ENCODE results near the gene C9orf72. TPM values are rescaled to one million over a fixed set of nuclear protein-coding genes. Genes with fewer than 3 reads are reported as not detected.

The C9orf72 gene
- total and polyA plus RNA-seq, 9 of the 15 experiments (the other 6 are each of a cell fraction or from before 2014, with no cell fraction given) = 2.3 to 7.3 (median 4.1) TPM

- Histone ChIP-seq H3K9ac (ENCODE audit: insufficient read depth in 1 of 2, low read depth in 2 of 2, low read length in 2 of 2) (0 out of 4 replicates have a peak overlapping the region, but pooled peaks of 1 of the 2 experiments have one; percentile 20), H3K27me3 (ENCODE audit: control insufficient read depth in 2 of 2, insufficient read depth in 2 of 2, low read length in 2 of 2) (no peaks in the 10 kb centered on the region), H3K27ac (ENCODE audit: extremely low read depth, low read depth, low read length) (peak overlapping the region; percentile 68; the same call in 2 of the 3 replicates), H3K4me2 (ENCODE audit: insufficient read depth, low read length) (peak overlapping the region; percentile 55), H2AFZ (ENCODE audit: low read depth, low read length) (no peak overlapping the region), H3K9me1 (ENCODE audit: control insufficient read depth, insufficient read depth, low read length) (no peaks in the 10 kb centered on the region), H3K4me3 (no peak overlapping the region), H4K20me1 (replicated peaks; ENCODE audit: control insufficient read depth, insufficient read depth, low read length) (no peaks in the 10 kb centered on the region), H3K36me3 (ENCODE audit: control insufficient read depth, insufficient read depth, low read length) (no peaks in the 10 kb centered on the region), H3K9me3 (replicated peaks; ENCODE audit: control insufficient read depth, insufficient read depth, low read depth, low read length) (no peaks in the 10 kb centered on the region), H3K4me1 (replicated peaks in 1 of 2; ENCODE audit: control insufficient read depth in 2 of 2, insufficient read depth in 2 of 2, low read length in 2 of 2) (peaks cover 0 to 13% of the 10 kb centered on the region in 2 experiments; a peak in 3 of 5 replicates), H3K79me2 (ENCODE audit: control insufficient read depth, insufficient read depth, low read length) (peaks cover 48% of the 10 kb centered on the region)
- no TSS peak for BruUV-seq (replicated peaks)
- DNase-seq (ENCODE audit: extremely low read depth in 1 of 4, low spot score in 3 of 4) = no peak
- in situ Hi-C loops (cut with MboI) (no loop called here), intact Hi-C loops (cut with micrococcal nuclease) (no loop called here)
- no peak for FAIRE-seq
- peak; percentile 39 for ATAC-seq
- CTCF ChIA-PET (ENCODE audit: low intra/inter-chr PET ratio) = no interaction called here
- 40% methylated on average over 1 of the region's 11 CpGs for WGBS (ENCODE audit: insufficient coverage, low coverage, missing lambda C conversion rate)
- POLR2A ChIA-PET = interaction anchor here (0.6 to 1.5 kb wide), 2 partner anchors 14 to 22 kb away, joined by 3 read pairs; no protein-coding TSS in a partner anchor
- TF ChIP-seq ZNF384 (IDR thresholded peaks at IDR 0.05; ENCODE audit: low read depth, low read length) (no peak), U2AF1 (optimal IDR thresholded peaks at IDR 0.05; ENCODE audit: low read depth, low read length) (no peak), ZNF561 (CRISPR knock-in tag; conservative IDR thresholded peaks at IDR 0.05) (no peak), BRCA1 (IDR thresholded peaks at IDR 0.05) (no peak), BRCA1 (CRISPR knock-in tag; IDR thresholded peaks at IDR 0.05) (no peak), CBFA2T3 (IDR thresholded peaks at IDR 0.05) (no peak), MIER1 (IDR thresholded peaks at IDR 0.05; ENCODE audit: low read depth) (no peak), HBP1 (CRISPR knock-in tag; IDR thresholded peaks at IDR 0.05) (no peak), MTA3 (IDR thresholded peaks at IDR 0.05; ENCODE audit: borderline replicate concordance) (no peak), E2F3 (CRISPR knock-in tag; IDR thresholded peaks at IDR 0.05) (no peak)
Observed at GRCh38 chr9:27497883-27498417, 75.3 kb downstream of the C9orf72 start.

Other genes with a start within 250 kb of the C9orf72 start
- gene IFNK, start 49.2 kb downstream of the C9orf72 start, total RNA-seq (2014; rRNA removed) = not detected in 2 replicates
- gene IFNK, start 49.2 kb downstream of the C9orf72 start, total RNA-seq (2014; rRNA removed; fragmentation: Illumina TruSeq; extraction: Trizol) = not detected in 2 replicates
- not detected in 2 replicates for gene IFNK, start 49.2 kb downstream of the C9orf72 start, total RNA-seq (2015; rRNA removed; fragmentation: Illumina TruSeq; extraction: Trizol)
- not detected in 2 replicates for gene IFNK, start 49.2 kb downstream of the C9orf72 start, total RNA-seq (2021)
- gene IFNK, start 49.2 kb downstream of the C9orf72 start, polyA plus RNA-seq (2011; rRNA removed) = not detected in 2 replicates
- gene IFNK, start 49.2 kb downstream of the C9orf72 start, polyA plus RNA-seq (2014; fragmentation: Illumina TruSeq; extraction: Trizol) = not detected in 2 replicates
- under 1 TPM in 1 of 2 experiments, not detected in 1; 0.11 TPM for gene IFNK, start 49.2 kb downstream of the C9orf72 start, polyA plus RNA-seq (2014; fragmentation: Nextera tagmentation; extraction: Ambion mirVana)
- not detected in 2 replicates for gene IFNK, start 49.2 kb downstream of the C9orf72 start, polyA plus RNA-seq (2014; rRNA removed)
- 3.6 and 5.0 TPM in 2 replicates for gene MOB3B, start 43.7 kb downstream of the C9orf72 start, total RNA-seq (2014; rRNA removed)
- 7.4 and 7.8 TPM in 2 replicates for gene MOB3B, start 43.7 kb downstream of the C9orf72 start, total RNA-seq (2014; rRNA removed; fragmentation: Illumina TruSeq; extraction: Trizol)
- 5.5 TPM in 2 replicates for gene MOB3B, start 43.7 kb downstream of the C9orf72 start, total RNA-seq (2015; rRNA removed; fragmentation: Illumina TruSeq; extraction: Trizol)
- 11.7 and 12.8 TPM in 2 replicates for gene MOB3B, start 43.7 kb downstream of the C9orf72 start, total RNA-seq (2021)
- 10.1 and 11.1 TPM in 2 replicates for gene MOB3B, start 43.7 kb downstream of the C9orf72 start, polyA plus RNA-seq (2011; rRNA removed)
- gene MOB3B, start 43.7 kb downstream of the C9orf72 start, polyA plus RNA-seq (2014; fragmentation: Illumina TruSeq; extraction: Trizol) = 10.6 and 12.5 TPM in 2 replicates
- gene MOB3B, start 43.7 kb downstream of the C9orf72 start, polyA plus RNA-seq (2014; fragmentation: Nextera tagmentation; extraction: Ambion mirVana) = 1 to 10 TPM; 4.6 to 7.2 TPM
- 5.7 and 6.9 TPM in 2 replicates for gene MOB3B, start 43.7 kb downstream of the C9orf72 start, polyA plus RNA-seq (2014; rRNA removed)

Measured in K562 (cell line).